DOHH2 (cell line): ENCODE results near the gene MRAP2.
"Not testable (repeated sequence)": the region's sequence is repeated elsewhere in the genome, so short reads cannot be mapped to it uniquely, and the experiment has no call there.

Experiments
- H3F3A ChIP-seq: fragments of 200-600 bp; sonication (generic), shearing (Covaris generic); 2 replicates; pipeline ENCODE4 v1.6.0; 2016; ENCODE audit warnings: antibody characterized with exemption, mild to moderate bottlenecking; ENCODE audit not compliant: control insufficient read depth, insufficient read depth
- H3K27ac ChIP-seq: fragments of 200-600 bp; sonication (generic); 2 replicates; pipeline ENCODE4 v1.5.1; 2014; ENCODE audit warnings: low read depth, mild to moderate bottlenecking, low read length, moderate library complexity
- H3K27me3 ChIP-seq: fragments of 200-600 bp; sonication (generic); 2 replicates; pipeline ENCODE4 v1.6.1; 2014; ENCODE audit warnings: mild to moderate bottlenecking, low read length, mixed read lengths; ENCODE audit not compliant: control insufficient read depth
- H3K36me3 ChIP-seq: fragments of 200-600 bp; sonication (generic); 2 replicates; pipeline ENCODE4 v1.6.1; 2014; ENCODE audit warnings: mild to moderate bottlenecking, low read length, moderate library complexity, mixed read lengths; ENCODE audit not compliant: control insufficient read depth
- H3K4me1 ChIP-seq: fragments of 200-600 bp; sonication (generic); 2 replicates; pipeline ENCODE4 v1.6.1; 2014; ENCODE audit warnings: mild to moderate bottlenecking, low read length, mixed read lengths; ENCODE audit not compliant: control insufficient read depth
- H3K4me2 ChIP-seq: fragments of 200-600 bp; sonication (generic); 2 replicates; pipeline ENCODE4 v1.6.0; 2014; ENCODE audit warnings: mild to moderate bottlenecking, low read length, moderate library complexity
- H3K4me3 ChIP-seq: fragments of 200-600 bp; sonication (generic); 2 replicates; pipeline ENCODE4 v1.5.1; 2014; ENCODE audit warnings: mild to moderate bottlenecking, low read length, mixed read lengths
- H3K79me2 ChIP-seq: fragments of 200-600 bp; sonication (generic); 2 replicates; pipeline ENCODE4 v1.6.1; 2014; ENCODE audit warnings: mild to moderate bottlenecking, low read length, mixed read lengths; ENCODE audit not compliant: control insufficient read depth
- H3K9me2 ChIP-seq: fragments of 200-600 bp; sonication (generic); replicated peaks from 2 replicates; pipeline ENCODE4 v1.6.1; 2014; ENCODE audit warnings: mild to moderate bottlenecking, low read length, mixed read lengths; ENCODE audit not compliant: control insufficient read depth
- H3K9me3 ChIP-seq: fragments of 200-600 bp; sonication (generic); 2 replicates; pipeline ENCODE4 v1.6.1; 2014; ENCODE audit warnings: antibody characterized with exemption, low read length, mixed read lengths; ENCODE audit not compliant: control insufficient read depth, insufficient read depth
- H4K20me1 ChIP-seq: fragments of 200-600 bp; sonication (generic); 2 replicates; pipeline ENCODE4 v1.6.0; 2014; ENCODE audit warnings: low read depth, mild to moderate bottlenecking, antibody characterized with exemption, low read length, moderate library complexity; ENCODE audit not compliant: control insufficient read depth, insufficient read depth
- CTCF ChIP-seq: fragments of 200-600 bp; sonication (generic); IDR thresholded peaks from one replicate; pipeline ENCODE4 v1.5.1; 2014; ENCODE audit warnings: antibody characterized with exemption, mild to moderate bottlenecking, low read depth, low read length; ENCODE audit not compliant: poor library complexity, severe bottlenecking
- EZH2phosphoT487 ChIP-seq: fragments of 200-600 bp; sonication (generic); IDR thresholded peaks from 2 replicates; pipeline ENCODE4 v1.6.1; 2017; ENCODE audit warnings: borderline replicate concordance, mild to moderate bottlenecking, antibody characterized with exemption, low read length, moderate library complexity, mixed read lengths

The MRAP2 gene

GRCh38 chr6:84027340-84028181, 6.0 kb upstream of the MRAP2 start:
- Histone ChIP-seq H3K27ac (no peak overlapping the region), H3K4me1 (no peaks in the 10 kb centered on the region), H3K4me2 (no peak overlapping the region), H4K20me1 (no peaks in the 10 kb centered on the region), H3K27me3 (no peaks in the 10 kb centered on the region), H3K36me3 (no peaks in the 10 kb centered on the region), H3K9me2 (no peaks in the 10 kb centered on the region), H3F3A (no peaks in the 10 kb centered on the region), H3K4me3 (no peak overlapping the region), H3K9me3 (no peaks in the 10 kb centered on the region), H3K79me2 (no peaks in the 10 kb centered on the region)
- TF ChIP-seq CTCF (no peak), EZH2phosphoT487 (no peak)

GRCh38 chr6:84028350-84028749, 5.2 kb upstream of the MRAP2 start:
- Histone ChIP-seq H3K4me2 (no peak overlapping the region), H3K4me1 (no peaks in the 10 kb centered on the region), H3K9me2 (no peaks in the 10 kb centered on the region), H3K9me3 (no peaks in the 10 kb centered on the region), H3F3A (no peaks in the 10 kb centered on the region), H3K79me2 (no peaks in the 10 kb centered on the region), H3K27ac (no peak overlapping the region), H3K36me3 (no peaks in the 10 kb centered on the region), H3K4me3 (no peak overlapping the region), H4K20me1 (no peaks in the 10 kb centered on the region), H3K27me3 (no peaks in the 10 kb centered on the region)
- TF ChIP-seq EZH2phosphoT487 = no peak
- TF ChIP-seq CTCF = no peak

GRCh38 chr6:84032000-84032399, 1.6 kb upstream of the MRAP2 start:
- not testable (repeated sequence) for H3K9me2 ChIP-seq, H3K4me2 ChIP-seq, H3K9me3 ChIP-seq, H3K27ac ChIP-seq, H3K36me3 ChIP-seq, H3K27me3 ChIP-seq, H3K79me2 ChIP-seq, H3F3A ChIP-seq, H3K4me3 ChIP-seq, H3K4me1 ChIP-seq, H4K20me1 ChIP-seq

GRCh38 chr6:84035484-84035883, 1.9 kb downstream of the MRAP2 start:
- TF ChIP-seq EZH2phosphoT487 = no peak
- no peak for TF ChIP-seq CTCF
- no peaks in the 10 kb centered on the region for H3K79me2 ChIP-seq
- no peaks in the 10 kb centered on the region for H4K20me1 ChIP-seq
- H3K4me2 ChIP-seq = no peak overlapping the region
- H3K9me3 ChIP-seq = no peaks in the 10 kb centered on the region
- H3K27me3 ChIP-seq = no peaks in the 10 kb centered on the region
- H3K27ac ChIP-seq = no peak overlapping the region
- no peaks in the 10 kb centered on the region for H3K9me2 ChIP-seq
- H3K36me3 ChIP-seq = no peaks in the 10 kb centered on the region
- no peak overlapping the region for H3K4me3 ChIP-seq
- H3F3A ChIP-seq = no peaks in the 10 kb centered on the region
- H3K4me1 ChIP-seq = no peaks in the 10 kb centered on the region
